ENCODE measurements around the gene CD247. TPM values are rescaled to one million over a fixed set of nuclear protein-coding genes. Genes with fewer than 3 reads are reported as not detected.

The CD247 gene
- total and polyA plus RNA-seq, 3 donors from 2014 or later: 0.47 to 2.5 (median 1.1) TPM

- Histone ChIP-seq H3K9me3 (no peaks in the 10 kb centered on the region), H3K27ac (no peak overlapping the region), H3K4me1 (no peaks in the 10 kb centered on the region), H3K27me3 (no peaks in the 10 kb centered on the region), H3K36me3 (ENCODE audit: low read depth, missing control alignments) (no peaks in the 10 kb centered on the region), H3K4me3 (no peak overlapping the region)
- DNase-seq: no peak
- TF ChIP-seq POLR2A (IDR thresholded peaks at IDR 0.05) (no peak), CTCF (IDR thresholded peaks at IDR 0.05) (no peak)
- intact Hi-C loops (cut with DNase I; ENCODE audit: low total_unique reads): no loop called here
- 80 to 82% methylated on average over 12 of the region's 12 CpGs for WGBS, 2 donors
Observed at GRCh38 chr1:167491586-167492461, 26.5 kb downstream of the CD247 start.

- Histone ChIP-seq H3K4me3 (no peak overlapping the region), H3K4me1 (no peaks in the 10 kb centered on the region), H3K27ac (no peak overlapping the region), H3K9me3 (no peaks in the 10 kb centered on the region), H3K36me3 (ENCODE audit: low read depth, missing control alignments) (no peaks in the 10 kb centered on the region), H3K27me3 (no peaks in the 10 kb centered on the region)
- intact Hi-C loops (cut with DNase I; ENCODE audit: low total_unique reads): no loop called here
- WGBS, 2 donors: 58 to 80% methylated on average over 5 of the region's 5 CpGs
- TF ChIP-seq POLR2A (IDR thresholded peaks at IDR 0.05) (no peak), CTCF (IDR thresholded peaks at IDR 0.05) (no peak)
- DNase-seq: no peak
Observed at GRCh38 chr1:167490765-167491164, 27.6 kb downstream of the CD247 start.

DNA sequence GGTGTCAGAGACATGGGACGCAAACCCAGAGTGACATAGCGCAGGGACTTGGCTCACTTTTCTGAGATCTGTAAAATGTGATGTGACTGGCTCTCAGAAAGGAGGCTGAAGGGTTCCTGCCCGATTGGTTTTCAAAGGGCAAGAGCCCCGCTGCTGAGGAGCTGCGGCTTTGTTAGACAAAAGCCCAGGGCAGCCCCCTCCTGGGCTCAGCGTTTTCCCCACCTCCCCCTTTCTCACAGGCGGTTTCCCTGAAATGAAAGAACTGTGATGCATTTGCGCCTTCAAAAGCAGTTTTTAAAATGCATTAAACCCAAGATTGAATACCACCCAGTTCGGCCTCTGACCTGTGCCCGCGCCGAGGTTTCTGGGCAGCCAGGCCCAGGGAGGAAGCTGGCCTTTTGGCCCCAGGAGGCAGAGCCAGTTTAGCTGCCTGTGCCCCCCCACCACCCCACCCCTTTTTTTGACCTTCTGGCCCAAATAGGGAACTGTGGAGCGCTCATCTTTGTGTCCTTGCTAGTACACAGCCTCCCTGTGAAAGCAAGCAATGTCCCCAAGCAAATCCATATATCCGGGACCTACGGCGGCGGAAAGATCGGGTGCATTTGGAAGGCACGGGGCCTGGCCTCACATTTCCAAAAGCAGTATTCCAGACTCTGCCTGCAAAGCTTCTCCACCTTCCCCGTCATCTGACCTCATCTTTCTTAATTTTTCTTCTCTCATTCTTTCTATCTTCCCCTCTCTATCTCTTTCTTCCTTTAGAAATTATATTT, 28.6 kb downstream of the CD247 start:
- H3K4me1 ChIP-seq: no peaks in the 10 kb centered on the region
- no peaks in the 10 kb centered on the region for H3K27me3 ChIP-seq
- no peaks in the 10 kb centered on the region for H3K9me3 ChIP-seq
- H3K4me3 ChIP-seq: no peak overlapping the region
- no peaks in the 10 kb centered on the region for H3K36me3 ChIP-seq (ENCODE audit: low read depth, missing control alignments)
- no peak overlapping the region for H3K27ac ChIP-seq
- intact Hi-C loops (cut with DNase I; ENCODE audit: low total_unique reads): no loop called here
- WGBS, 2 donors: 64 to 75% methylated on average over 20 of the region's 20 CpGs
- TF ChIP-seq CTCF (IDR thresholded peaks at IDR 0.05) (no peak), POLR2A (IDR thresholded peaks at IDR 0.05) (no peak)
- no peak for DNase-seq

DNA sequence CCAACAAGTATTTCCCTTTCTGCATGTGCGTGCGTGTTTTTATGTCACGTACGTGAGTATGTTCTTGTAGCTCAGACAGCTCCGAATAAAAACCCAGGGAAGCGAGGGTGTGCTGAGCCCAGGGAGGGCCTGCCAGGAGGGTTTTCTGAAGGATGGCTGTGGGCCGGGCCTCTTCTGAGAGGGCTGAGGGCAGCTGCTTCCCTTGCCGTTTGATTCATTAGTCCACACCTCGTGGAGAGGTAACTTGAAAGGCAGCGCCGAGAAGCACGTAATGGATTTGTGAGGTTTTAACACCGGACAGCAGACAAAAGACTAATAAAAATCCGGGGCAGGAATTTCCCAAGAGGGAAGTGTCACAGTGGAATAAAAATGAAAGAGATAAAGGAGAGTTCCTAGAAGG, 29.5 kb downstream of the CD247 start:
- DNase-seq: no peak
- no peaks in the 10 kb centered on the region for H3K4me1 ChIP-seq
- H3K27me3 ChIP-seq: no peaks in the 10 kb centered on the region
- no peak overlapping the region for H3K4me3 ChIP-seq
- TF ChIP-seq CTCF (IDR thresholded peaks at IDR 0.05) (no peak), POLR2A (IDR thresholded peaks at IDR 0.05) (no peak)
- 69 to 72% methylated on average over 14 of the region's 14 CpGs for WGBS, 2 donors
- H3K27ac ChIP-seq: no peak overlapping the region
- no peaks in the 10 kb centered on the region for H3K9me3 ChIP-seq
- H3K36me3 ChIP-seq (ENCODE audit: low read depth, missing control alignments): no peaks in the 10 kb centered on the region
- intact Hi-C loops (cut with DNase I; ENCODE audit: low total_unique reads): no loop called here

Data from testis (tissue), 3 donors.